Naive thymus-derived CD4-positive, alpha-beta T cell (primary cell): ENCODE results near the gene LARGE2. TPM values are rescaled to one million over a fixed set of nuclear protein-coding genes. Genes with fewer than 3 reads are reported as not detected.
A peak's percentile ranks its signal among the peaks of the same experiment; 100 is the strongest.

Experiments used
- ATAC-seq: fragments of 150-1000 bp; cut with Tn5 transposase; 2 replicates; pipeline ENCODE4 v1.10.0; 2021; ENCODE audit warnings: mild to moderate bottlenecking, moderate library complexity
- CTCF ChIA-PET: fragments of 350-600 bp; sonication (Branson Sonifier 250); formaldehyde crosslinking; loops from one replicate; lab custom pipeline; 2021; ENCODE audit warnings: antibody characterized with exemption; lab: Charles Lee
- POLR2A ChIA-PET: fragments of 350-600 bp; sonication (Branson Sonifier 250); formaldehyde crosslinking; loops from one replicate; lab custom pipeline; 2021; ENCODE audit warnings: antibody characterized with exemption, inconsistent platforms; lab: Charles Lee
- DNase-seq, 9 donors: peaks; one replicate each; pipeline versions ENCODE4 v3.0.0 to v3.0.0-alpha.2; 2020 to 2022; ENCODE audit warnings: mixed read lengths in 1 of 9
- H3K27ac ChIP-seq: one replicate; pipeline ENCODE4 v1.7.0; 2013; ENCODE audit warnings: mild to moderate bottlenecking, low read depth, low read length, moderate library complexity
- H3K27me3 ChIP-seq, 2 donors: one replicate each; pipeline ENCODE4 v1.7.0; 2013; ENCODE audit warnings: low read length in 2 of 2, mild to moderate bottlenecking in 2 of 2, moderate library complexity in 2 of 2; ENCODE audit not compliant: control insufficient read depth in 2 of 2, insufficient read depth in 2 of 2
- H3K36me3 ChIP-seq, 3 experiments: 1 replicate in 2 of 3; 2 replicates in 1 of 3; pipeline ENCODE4 v1.7.0; 2013; ENCODE audit warnings: low read length in 3 of 3, mild to moderate bottlenecking in 3 of 3, moderate library complexity in 1 of 3; ENCODE audit not compliant: insufficient read depth in 3 of 3, control insufficient read depth in 2 of 3
- H3K4me1 ChIP-seq, 2 donors: one replicate each; pipeline ENCODE4 v1.7.0; 2013; ENCODE audit warnings: low read length in 2 of 2, mild to moderate bottlenecking in 2 of 2, moderate library complexity in 1 of 2; ENCODE audit not compliant: control insufficient read depth in 2 of 2, insufficient read depth in 2 of 2
- H3K4me3 ChIP-seq: 2 replicates; pipeline ENCODE4 v1.7.0; 2013; ENCODE audit warnings: mild to moderate bottlenecking, low read length
- H3K9me3 ChIP-seq, 3 experiments: 1 replicate in 2 of 3; 2 replicates in 1 of 3; pipeline ENCODE4 v1.7.0; 2013; ENCODE audit warnings: low read length in 3 of 3; ENCODE audit not compliant: control insufficient read depth in 2 of 3
- H3K27ac Mint-ChIP-seq, 9 donors: one replicate each; pipeline ENCODE4 v1.8.0; 2020 to 2022; ENCODE audit warnings: mixed read lengths in 9 of 9, mild to moderate bottlenecking in 8 of 9, moderate library complexity in 5 of 9, inconsistent platforms in 2 of 9
- H3K27me3 Mint-ChIP-seq, 5 donors: one replicate each; pipeline ENCODE4 v1.8.0; 2021 to 2022; ENCODE audit warnings: mixed read lengths in 5 of 5, mild to moderate bottlenecking in 1 of 5
- H3K36me3 Mint-ChIP-seq, 5 donors: one replicate each; pipeline ENCODE4 v1.8.0; 2020 to 2022; ENCODE audit warnings: mixed read lengths in 5 of 5, mild to moderate bottlenecking in 3 of 5, inconsistent platforms in 1 of 5
- H3K4me1 Mint-ChIP-seq, 7 donors: one replicate each; pipeline ENCODE4 v1.8.0; 2020 to 2022; ENCODE audit warnings: mixed read lengths in 7 of 7, mild to moderate bottlenecking in 3 of 7, inconsistent platforms in 1 of 7
- H3K4me3 Mint-ChIP-seq, 10 donors: one replicate each; pipeline ENCODE4 v1.8.0; 2020 to 2022; ENCODE audit warnings: mild to moderate bottlenecking in 10 of 10, mixed read lengths in 10 of 10, moderate library complexity in 6 of 10, inconsistent platforms in 2 of 10
- H3K9me3 Mint-ChIP-seq, 11 donors: one replicate each; pipeline ENCODE4 v1.8.0; 2020 to 2022; ENCODE audit warnings: mixed read lengths in 11 of 11, mild to moderate bottlenecking in 4 of 11, inconsistent platforms in 1 of 11, moderate library complexity in 1 of 11
- intact Hi-C, 2 donors: fragments of 100-400 bp; cut with micrococcal nuclease; formaldehyde crosslinking; loops; one replicate each; pipeline ENCODE4 v1.15.1; 2023
- polyA plus RNA-seq, 2 donors: library from polyadenylated mRNA; unstranded; fragments of 300-500 nt; fragmentation: Illumina TruSeq; gene quantifications; one replicate each; pipeline ENCODE4 v1.2.3, GENCODE V29; 2021
- total RNA-seq, 6 experiments: library from RNA in 5 of 6; stranded (reverse) in 5 of 6; gene quantifications; 1 replicate in 5 of 6; 2 replicates in 1 of 6; pipeline ENCODE4 v1.2.3 and lab custom pipeline; 2021 to 2026

Gene LARGE2
- total and polyA plus RNA-seq, 7 experiments from 2014 or later: 0.24 to 4.8 (median 1.6) TPM; not detected in 1

- Histone ChIP-seq H3K36me3 (peaks cover 0 to 23% (median 0%) of the 10 kb centered on the region in 3 experiments), H3K4me1 (no peaks in the 10 kb centered on the region), H3K4me3 (no peak overlapping the region), H3K27ac (no peak overlapping the region), H3K9me3 (no peaks in the 10 kb centered on the region), H3K27me3 (no peaks in the 10 kb centered on the region)
- DNase-seq: no peak
- Mint-ChIP-seq H3K9me3 (no peaks in the 10 kb centered on the region), H3K27me3 (peaks cover 0 to 8% (median 0%) of the 10 kb centered on the region in 5 donors), H3K36me3 (peaks cover 0 to 3% (median under 1%) of the 10 kb centered on the region in 5 donors), H3K4me3 (no peak overlapping the region), H3K4me1 (peaks cover 0 to 14% (median 3%) of the 10 kb centered on the region in 7 donors), H3K27ac (peak overlapping the region in 1 of 9 donors; percentile 77)
- ATAC-seq: peak; percentile 44
- CTCF ChIA-PET: no interaction called here
- intact Hi-C loops: no loop called here
- POLR2A ChIA-PET: no interaction called here
Observed at GRCh38 chr11:45906096-45906682, 16.3 kb upstream of the LARGE2 start.

DNA sequence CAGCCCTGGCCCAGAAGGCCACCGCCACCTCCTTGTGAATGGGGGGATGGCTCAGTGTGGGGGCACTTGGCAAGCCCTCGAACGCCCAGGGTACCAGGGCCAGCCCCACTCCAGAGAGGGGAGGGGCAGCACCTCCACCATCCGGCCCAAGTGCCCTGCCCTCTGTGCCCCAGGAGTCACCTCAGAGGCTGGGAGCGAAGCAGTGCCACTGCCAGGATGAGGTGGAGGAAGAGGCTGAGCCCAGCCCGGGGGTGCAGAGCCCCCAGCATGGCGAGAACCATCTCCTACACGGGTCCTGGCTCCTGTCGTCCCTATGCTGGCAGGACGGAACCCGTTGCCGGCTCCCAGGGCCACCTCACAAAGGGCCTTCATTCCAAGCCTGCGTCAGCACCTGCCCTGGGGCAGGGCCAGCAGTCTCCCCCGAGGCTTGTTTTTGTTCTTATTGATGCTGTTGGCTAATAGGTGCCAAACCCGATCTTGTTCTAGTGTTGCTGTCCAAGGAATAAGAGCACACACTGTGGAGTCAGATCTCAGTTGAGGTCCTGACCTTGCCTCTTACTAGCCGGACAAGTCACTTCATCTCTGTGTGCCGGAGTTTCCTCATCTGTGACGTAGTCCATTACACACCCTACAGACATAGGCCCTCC, 15.4 kb upstream of the LARGE2 start, which contains the start of gene FREY1:
Gene FREY1, minus strand, starts transcription at position 307 of the 647 bp plus-strand sequence. Its CDS starts 26 bp downstream, at position 281.
- ATAC-seq (no peak), DNase-seq (no peak)
- intact Hi-C loops: no loop called here
- Histone ChIP-seq H3K27ac (no peak within 1 kb of the TSS), H3K9me3 (no peaks in the 10 kb centered on the region), H3K4me3 (no peak within 1 kb of the TSS), H3K36me3 (peaks cover 0 to 28% (median 0%) of the 10 kb centered on the region in 3 experiments), H3K4me1 (no peaks in the 10 kb centered on the region), H3K27me3 (no peaks in the 10 kb centered on the region)
- Mint-ChIP-seq H3K27ac (peak within 1 kb of the TSS in 1 of 9 donors; percentile 77), H3K9me3 (no peaks in the 10 kb centered on the region), H3K27me3 (no peaks in the 10 kb centered on the region), H3K36me3 (peaks cover 0 to 5% (median 3%) of the 10 kb centered on the region in 5 donors), H3K4me1 (peaks cover 0 to 14% (median 3%) of the 10 kb centered on the region in 7 donors), H3K4me3 (no peak within 1 kb of the TSS)
- ChIA-PET POLR2A (no interaction called here), CTCF (no interaction called here)

DNA sequence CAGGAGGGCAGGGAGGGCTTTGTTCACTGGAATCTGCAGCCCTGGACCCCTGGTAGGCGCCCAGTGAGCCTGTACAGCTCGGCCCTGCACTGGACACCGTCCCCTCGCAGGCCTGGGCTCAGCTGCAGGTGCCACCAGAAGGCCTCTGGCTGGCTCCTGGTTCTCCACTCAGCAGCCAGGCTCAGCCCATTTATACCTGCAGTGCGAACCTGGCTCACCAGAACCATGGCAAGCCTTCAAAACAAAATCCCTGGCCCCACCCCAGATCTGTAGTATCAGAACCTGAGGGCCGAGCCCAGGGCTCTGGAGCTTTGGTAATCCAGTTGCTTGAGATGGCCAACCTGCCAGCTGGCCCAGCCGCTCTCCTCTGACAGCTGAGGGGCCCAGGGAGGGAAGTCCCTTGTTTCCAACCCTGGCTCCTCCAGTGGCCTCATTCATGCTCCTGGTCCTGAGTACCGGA, 14.5 kb upstream of the LARGE2 start:
- Histone ChIP-seq H3K36me3 (peaks cover 0 to 32% (median 0%) of the 10 kb centered on the region in 3 experiments), H3K27ac (no peak overlapping the region), H3K9me3 (no peaks in the 10 kb centered on the region), H3K27me3 (no peaks in the 10 kb centered on the region), H3K4me1 (no peaks in the 10 kb centered on the region), H3K4me3 (no peak overlapping the region)
- Mint-ChIP-seq H3K4me1 (peaks cover 0 to 14% (median 3%) of the 10 kb centered on the region in 7 donors), H3K36me3 (peaks cover 0 to 5% (median 3%) of the 10 kb centered on the region in 5 donors), H3K27me3 (no peaks in the 10 kb centered on the region), H3K9me3 (no peaks in the 10 kb centered on the region), H3K27ac (no peak overlapping the region), H3K4me3 (no peak overlapping the region)
- ChIA-PET POLR2A (interaction anchor here (1.0 kb wide), 1 partner anchor 9 kb away, joined by 4 read pairs; no protein-coding TSS in a partner anchor), CTCF (no interaction called here)
- no peak for DNase-seq
- intact Hi-C loops: no loop called here
- ATAC-seq: no peak

DNA sequence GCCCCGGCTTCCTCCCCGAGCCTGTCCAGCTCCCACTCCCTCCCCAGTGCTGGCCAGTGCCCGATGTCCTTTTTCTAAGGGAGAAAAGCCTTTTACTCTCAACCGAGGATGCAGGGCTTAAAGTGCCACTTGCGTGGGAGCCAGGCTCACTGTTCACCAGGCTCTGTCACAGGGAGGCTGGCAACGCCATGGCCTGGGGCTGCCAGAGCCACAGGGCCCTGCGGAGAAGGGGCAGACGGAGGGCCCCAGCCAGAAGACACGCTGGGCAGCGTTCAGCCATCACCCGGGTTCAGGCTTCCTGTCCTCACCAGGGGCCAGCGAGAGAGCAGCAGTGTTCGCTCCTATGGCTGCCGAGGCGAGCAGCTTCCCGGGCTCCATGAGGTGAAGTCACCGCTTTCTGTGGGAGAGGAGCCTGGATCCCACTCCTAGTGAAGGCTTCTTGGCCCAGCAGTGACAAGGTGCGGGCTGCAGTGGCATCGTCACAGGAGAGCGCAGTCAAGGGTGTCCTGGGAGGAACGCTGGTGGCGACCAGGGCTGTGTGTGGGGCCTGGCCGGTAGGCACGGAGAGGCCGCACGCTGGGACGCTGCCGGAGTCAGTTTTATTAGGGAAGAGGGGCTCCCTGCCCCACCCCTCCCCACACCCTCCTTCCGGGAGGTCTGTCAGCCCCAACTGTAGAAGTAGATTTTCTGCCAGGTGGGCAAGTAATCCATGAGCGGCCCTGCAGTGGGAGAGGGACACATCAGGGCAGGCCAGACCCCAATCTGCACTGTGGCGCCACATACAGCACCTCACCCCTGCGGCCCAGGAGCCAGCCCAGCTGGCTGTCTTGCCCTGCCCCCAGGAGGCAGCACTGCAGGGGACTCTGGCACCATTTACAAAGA, 12.6 kb upstream of the LARGE2 start:
- intact Hi-C loops: no loop called here

GRCh38 chr11:45910623-45911022, 11.8 kb upstream of the LARGE2 start:
- ChIA-PET POLR2A (no interaction called here), CTCF (no interaction called here)
- H3K27me3 ChIP-seq: no peaks in the 10 kb centered on the region
- peaks cover 0 to 3% of the 10 kb centered on the region in 2 donors for H3K4me1 ChIP-seq
- Mint-ChIP-seq H3K9me3 (no peaks in the 10 kb centered on the region), H3K36me3 (peaks cover 0 to 10% (median 3%) of the 10 kb centered on the region in 5 donors), H3K4me1 (peaks cover 1 to 24% (median 10%) of the 10 kb centered on the region in 7 donors), H3K27ac (peak overlapping the region in 1 of 9 donors; percentile 59), H3K27me3 (no peaks in the 10 kb centered on the region), H3K4me3 (no peak overlapping the region)
- no peak overlapping the region for H3K4me3 ChIP-seq
- no peaks in the 10 kb centered on the region for H3K9me3 ChIP-seq
- ATAC-seq (no peak), DNase-seq (no peak)
- H3K36me3 ChIP-seq: peaks cover 2 to 59% (median 7%) of the 10 kb centered on the region in 3 experiments
- no peak overlapping the region for H3K27ac ChIP-seq
- intact Hi-C loops: no loop called here

More for the DNA sequence above, 12.6 kb upstream of the LARGE2 start:
- ChIA-PET POLR2A (interaction anchor here (0.9 to 1.5 kb wide), 2 partner anchors 8 to 63 kb away, joined by 4 to 5 read pairs; partner anchors contain the start of gene PEX16), CTCF (no interaction called here)
- Mint-ChIP-seq H3K36me3 (peaks cover 0 to 5% (median 3%) of the 10 kb centered on the region in 5 donors), H3K4me1 (peaks cover 0 to 23% (median 3%) of the 10 kb centered on the region in 7 donors), H3K4me3 (no peak overlapping the region), H3K9me3 (no peaks in the 10 kb centered on the region), H3K27ac (no peak overlapping the region), H3K27me3 (no peaks in the 10 kb centered on the region)
- H3K4me3 ChIP-seq: no peak overlapping the region
- H3K36me3 ChIP-seq: peaks cover 0 to 51% (median under 1%) of the 10 kb centered on the region in 3 experiments
- no peaks in the 10 kb centered on the region for H3K9me3 ChIP-seq
- no peak overlapping the region for H3K27ac ChIP-seq
- DNase-seq (no peak), ATAC-seq (no peak)
- no peaks in the 10 kb centered on the region for H3K4me1 ChIP-seq
- no peaks in the 10 kb centered on the region for H3K27me3 ChIP-seq

DNA sequence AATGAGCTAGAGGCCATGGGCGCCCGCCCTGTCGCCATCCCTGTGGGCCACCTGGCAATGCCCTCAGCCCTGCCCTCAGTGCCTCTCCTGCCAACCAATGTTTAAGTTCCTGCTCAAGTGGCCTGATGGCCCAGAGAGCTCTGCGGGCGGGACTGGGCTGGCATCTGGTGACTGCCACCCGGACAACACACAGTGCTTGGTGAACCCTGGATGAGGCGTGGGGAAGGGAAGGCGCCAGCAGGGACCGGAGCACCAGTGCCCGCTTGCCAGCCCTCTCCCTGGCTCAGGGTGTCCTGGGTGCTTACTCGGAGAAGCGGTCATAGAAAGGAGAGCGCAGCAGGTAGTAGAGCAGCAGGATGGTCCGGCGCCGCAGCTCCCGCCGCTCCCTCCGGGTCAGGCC, 8.9 kb upstream of the LARGE2 start:
- Histone ChIP-seq H3K36me3 (peaks cover 5 to 63% (median 9%) of the 10 kb centered on the region in 3 experiments), H3K27me3 (no peaks in the 10 kb centered on the region), H3K27ac (no peak overlapping the region), H3K9me3 (no peaks in the 10 kb centered on the region), H3K4me1 (peaks cover 14 to 22% of the 10 kb centered on the region in 2 donors), H3K4me3 (no peak overlapping the region)
- Mint-ChIP-seq H3K4me1 (peaks cover 15 to 41% (median 25%) of the 10 kb centered on the region in 7 donors), H3K27ac (peak overlapping the region in 1 of 9 donors; percentile 31), H3K27me3 (no peaks in the 10 kb centered on the region), H3K9me3 (peaks cover 0 to 3% (median 0%) of the 10 kb centered on the region in 11 donors), H3K36me3 (peaks cover 0 to 11% (median 5%) of the 10 kb centered on the region in 5 donors), H3K4me3 (no peak overlapping the region)
- ATAC-seq (no peak), DNase-seq (no peak)
- POLR2A ChIA-PET: no interaction called here
- CTCF ChIA-PET: no interaction called here
- intact Hi-C loops: no loop called here
